Neural cell (in vitro differentiated cells): Measurements from ENCODE around the gene DIABLO. TPM values are rescaled to one million over a fixed set of nuclear protein-coding genes. Genes with fewer than 3 reads are reported as not detected.

Source experiments
- H2AFZ ChIP-seq: fragments of 200-600, 300-800 bp; sonication (generic), shearing (Covaris generic); 2 replicates; pipeline ENCODE4 v1.6.0; 2014; ENCODE audit warnings: low read depth, mild to moderate bottlenecking, antibody characterized with exemption, low read length, moderate library complexity
- H3F3A ChIP-seq: fragments of 200-600 bp; shearing (Covaris generic); 2 replicates; pipeline ENCODE4 v1.6.1; 2016; ENCODE audit warnings: mild to moderate bottlenecking, moderate library complexity, mixed read lengths, antibody characterized with exemption, low read length; ENCODE audit not compliant: insufficient read depth, poor library complexity, severe bottlenecking
- H3K27ac ChIP-seq: fragments of 200-600, 300-800 bp; sonication (generic), shearing (Covaris generic); 2 replicates; pipeline ENCODE4 v1.5.1; 2014; ENCODE audit warnings: mild to moderate bottlenecking, low read length, moderate library complexity
- H3K27me3 ChIP-seq: fragments of 300-800, 200-600 bp; sonication (generic), shearing (Covaris generic); 2 replicates; pipeline ENCODE4 v1.6.0; 2014; ENCODE audit warnings: mild to moderate bottlenecking, low read depth, low read length, moderate library complexity; ENCODE audit not compliant: insufficient read depth
- H3K36me3 ChIP-seq: fragments of 300-800, 200-600 bp; sonication (generic), shearing (Covaris generic); 2 replicates; pipeline ENCODE4 v1.5.1; 2014; ENCODE audit warnings: mild to moderate bottlenecking, antibody characterized with exemption, low read length, moderate library complexity; ENCODE audit not compliant: insufficient read depth
- H3K4me2 ChIP-seq: fragments of 300-800, 200-600 bp; sonication (generic), shearing (Covaris generic); 2 replicates; pipeline ENCODE4 v1.6.0; 2014; ENCODE audit warnings: mild to moderate bottlenecking, low read length
- H3K4me3 ChIP-seq: fragments of 300-800, 200-600 bp; sonication (generic), shearing (Covaris generic); 2 replicates; pipeline ENCODE4 v1.5.1; 2014; ENCODE audit warnings: mild to moderate bottlenecking, low read length, moderate library complexity
- H3K79me2 ChIP-seq: fragments of 200-600 bp; shearing (Covaris generic); replicated peaks from 2 replicates; pipeline ENCODE4 v1.6.0; 2014; ENCODE audit warnings: mild to moderate bottlenecking, low read length, moderate library complexity; ENCODE audit not compliant: insufficient read depth
- H3K9ac ChIP-seq: fragments of 300-800, 200-600 bp; sonication (generic), shearing (Covaris generic); 2 replicates; pipeline ENCODE4 v1.6.1; 2016; ENCODE audit warnings: mild to moderate bottlenecking, low read length, mixed read lengths
- H3K9me2 ChIP-seq: fragments of 200-600 bp; shearing (Covaris generic); 2 replicates; pipeline ENCODE4 v1.6.1; 2016; ENCODE audit warnings: mild to moderate bottlenecking, low read length, mixed read lengths; ENCODE audit not compliant: insufficient read depth
- H3K9me3 ChIP-seq: fragments of 200-600, 300-800 bp; sonication (generic), shearing (Covaris generic); 2 replicates; pipeline ENCODE4 v1.6.1; 2016; ENCODE audit warnings: mild to moderate bottlenecking, mixed run types, low read length, moderate library complexity, mixed read lengths
- H4K20me1 ChIP-seq: fragments of 200-600 bp; shearing (Covaris generic); 2 replicates; pipeline ENCODE4 v1.6.1; 2016; ENCODE audit warnings: mild to moderate bottlenecking, mixed run types; ENCODE audit not compliant: insufficient read depth
- EP300 ChIP-seq: fragments of 450-650 bp; conservative IDR thresholded peaks from 2 replicates; pipeline ENCODE4 v1.6.1; 2014; ENCODE audit warnings: antibody characterized with exemption, mild to moderate bottlenecking, moderate library complexity; ENCODE audit not compliant: poor library complexity, severe bottlenecking
- EZH2 ChIP-seq: fragments of 200-600, 300-800 bp; shearing (Covaris generic), sonication (generic); IDR thresholded peaks from 2 replicates; pipeline ENCODE4 v1.6.1; 2014; ENCODE audit warnings: antibody characterized with exemption, low read length, borderline replicate concordance, mild to moderate bottlenecking; ENCODE audit not compliant: insufficient read depth, poor library complexity, severe bottlenecking
- MXI1 ChIP-seq: fragments of 450-650 bp; conservative IDR thresholded peaks from 2 replicates; pipeline ENCODE4 v1.6.1; 2014; ENCODE audit warnings: antibody characterized with exemption, mild to moderate bottlenecking; ENCODE audit not compliant: poor library complexity, severe bottlenecking
- POLR2AphosphoS5 ChIP-seq: IDR thresholded peaks from 2 replicates; pipeline ENCODE4 v1.6.1; 2012
- RAD21 ChIP-seq: fragments of 450-650 bp; conservative IDR thresholded peaks from 2 replicates; pipeline ENCODE4 v1.6.1; 2014; ENCODE audit warnings: antibody characterized with exemption, mild to moderate bottlenecking, moderate library complexity
- SMC3 ChIP-seq: fragments of 450-650 bp; conservative IDR thresholded peaks from 2 replicates; pipeline ENCODE4 v1.6.1; 2014; ENCODE audit warnings: antibody characterized with exemption, mild to moderate bottlenecking, moderate library complexity; ENCODE audit not compliant: poor library complexity
- TAF1 ChIP-seq: IDR thresholded peaks from 2 replicates; pipeline ENCODE4 v1.6.1; 2012; ENCODE audit warnings: low read depth
- polyA plus RNA-seq: library from polyadenylated mRNA; depleted of rRNA; stranded (reverse); fragments of >200 nt; gene quantifications from 2 replicates; pipeline ENCODE4 v1.2.3, GENCODE V29; 2014
- TF ChIP-seq, protein P1 (sequence below): fragments of 450-650 bp; IDR thresholded peaks from 2 replicates; pipeline ENCODE4 v1.5.1; 2014; ENCODE audit warnings: antibody characterized with exemption, mild to moderate bottlenecking, moderate library complexity; ENCODE audit not compliant: poor library complexity, severe bottlenecking
- TF ChIP-seq, protein P2 (sequence below): IDR thresholded peaks from 2 replicates; pipeline ENCODE4 v1.6.1; 2012; ENCODE audit warnings: borderline replicate concordance

Gene DIABLO
- polyA plus RNA-seq, 1 donor from 2014 or later, result 157 TPM

DNA sequence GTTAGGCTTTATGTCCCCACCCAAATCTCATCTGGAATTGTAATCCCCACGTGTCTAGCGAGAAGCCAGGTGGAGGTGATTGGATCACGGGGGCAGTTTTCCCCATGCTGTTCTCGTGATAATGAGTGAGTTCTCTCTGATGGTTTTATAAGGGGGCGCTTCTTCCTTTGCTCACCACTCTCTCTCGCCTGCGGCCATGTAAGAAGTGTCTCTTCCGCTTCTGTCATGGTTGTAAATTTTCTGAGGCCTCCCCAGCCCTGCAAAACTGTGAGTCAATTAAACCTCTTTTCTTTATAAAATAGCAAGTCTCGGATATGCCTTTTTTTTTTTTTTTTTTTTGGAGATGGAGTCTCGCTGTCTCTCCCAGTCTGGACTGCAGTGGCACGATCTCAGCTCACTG lies 65.1 kb downstream of the DIABLO start:
- no peak for TF ChIP-seq MXI1
- no peak for TF ChIP-seq RAD21
- no peak for TF ChIP-seq EZH2
- TF ChIP-seq, protein P1, sequence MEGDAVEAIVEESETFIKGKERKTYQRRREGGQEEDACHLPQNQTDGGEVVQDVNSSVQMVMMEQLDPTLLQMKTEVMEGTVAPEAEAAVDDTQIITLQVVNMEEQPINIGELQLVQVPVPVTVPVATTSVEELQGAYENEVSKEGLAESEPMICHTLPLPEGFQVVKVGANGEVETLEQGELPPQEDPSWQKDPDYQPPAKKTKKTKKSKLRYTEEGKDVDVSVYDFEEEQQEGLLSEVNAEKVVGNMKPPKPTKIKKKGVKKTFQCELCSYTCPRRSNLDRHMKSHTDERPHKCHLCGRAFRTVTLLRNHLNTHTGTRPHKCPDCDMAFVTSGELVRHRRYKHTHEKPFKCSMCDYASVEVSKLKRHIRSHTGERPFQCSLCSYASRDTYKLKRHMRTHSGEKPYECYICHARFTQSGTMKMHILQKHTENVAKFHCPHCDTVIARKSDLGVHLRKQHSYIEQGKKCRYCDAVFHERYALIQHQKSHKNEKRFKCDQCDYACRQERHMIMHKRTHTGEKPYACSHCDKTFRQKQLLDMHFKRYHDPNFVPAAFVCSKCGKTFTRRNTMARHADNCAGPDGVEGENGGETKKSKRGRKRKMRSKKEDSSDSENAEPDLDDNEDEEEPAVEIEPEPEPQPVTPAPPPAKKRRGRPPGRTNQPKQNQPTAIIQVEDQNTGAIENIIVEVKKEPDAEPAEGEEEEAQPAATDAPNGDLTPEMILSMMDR, result no peak
- no peak for TF ChIP-seq EP300
- TF ChIP-seq, protein P2, sequence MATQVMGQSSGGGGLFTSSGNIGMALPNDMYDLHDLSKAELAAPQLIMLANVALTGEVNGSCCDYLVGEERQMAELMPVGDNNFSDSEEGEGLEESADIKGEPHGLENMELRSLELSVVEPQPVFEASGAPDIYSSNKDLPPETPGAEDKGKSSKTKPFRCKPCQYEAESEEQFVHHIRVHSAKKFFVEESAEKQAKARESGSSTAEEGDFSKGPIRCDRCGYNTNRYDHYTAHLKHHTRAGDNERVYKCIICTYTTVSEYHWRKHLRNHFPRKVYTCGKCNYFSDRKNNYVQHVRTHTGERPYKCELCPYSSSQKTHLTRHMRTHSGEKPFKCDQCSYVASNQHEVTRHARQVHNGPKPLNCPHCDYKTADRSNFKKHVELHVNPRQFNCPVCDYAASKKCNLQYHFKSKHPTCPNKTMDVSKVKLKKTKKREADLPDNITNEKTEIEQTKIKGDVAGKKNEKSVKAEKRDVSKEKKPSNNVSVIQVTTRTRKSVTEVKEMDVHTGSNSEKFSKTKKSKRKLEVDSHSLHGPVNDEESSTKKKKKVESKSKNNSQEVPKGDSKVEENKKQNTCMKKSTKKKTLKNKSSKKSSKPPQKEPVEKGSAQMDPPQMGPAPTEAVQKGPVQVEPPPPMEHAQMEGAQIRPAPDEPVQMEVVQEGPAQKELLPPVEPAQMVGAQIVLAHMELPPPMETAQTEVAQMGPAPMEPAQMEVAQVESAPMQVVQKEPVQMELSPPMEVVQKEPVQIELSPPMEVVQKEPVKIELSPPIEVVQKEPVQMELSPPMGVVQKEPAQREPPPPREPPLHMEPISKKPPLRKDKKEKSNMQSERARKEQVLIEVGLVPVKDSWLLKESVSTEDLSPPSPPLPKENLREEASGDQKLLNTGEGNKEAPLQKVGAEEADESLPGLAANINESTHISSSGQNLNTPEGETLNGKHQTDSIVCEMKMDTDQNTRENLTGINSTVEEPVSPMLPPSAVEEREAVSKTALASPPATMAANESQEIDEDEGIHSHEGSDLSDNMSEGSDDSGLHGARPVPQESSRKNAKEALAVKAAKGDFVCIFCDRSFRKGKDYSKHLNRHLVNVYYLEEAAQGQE, result no peak
- TF ChIP-seq SMC3, result no peak
- TF ChIP-seq TAF1, result no peak
- TF ChIP-seq POLR2AphosphoS5, result no peak
- H3K4me3 ChIP-seq, result no peak overlapping the region
- no peak overlapping the region for H3K27ac ChIP-seq
- no peak overlapping the region for H2AFZ ChIP-seq
- no peak overlapping the region for H3K9ac ChIP-seq
- H3K79me2 ChIP-seq, result no peaks in the 10 kb centered on the region
- no peaks in the 10 kb centered on the region for H3K9me3 ChIP-seq
- H3K36me3 ChIP-seq, result no peaks in the 10 kb centered on the region
- no peaks in the 10 kb centered on the region for H3K27me3 ChIP-seq
- no peaks in the 10 kb centered on the region for H4K20me1 ChIP-seq
- no peak overlapping the region for H3K4me2 ChIP-seq
- H3K9me2 ChIP-seq, result no peaks in the 10 kb centered on the region
- H3F3A ChIP-seq, result no peaks in the 10 kb centered on the region

DNA sequence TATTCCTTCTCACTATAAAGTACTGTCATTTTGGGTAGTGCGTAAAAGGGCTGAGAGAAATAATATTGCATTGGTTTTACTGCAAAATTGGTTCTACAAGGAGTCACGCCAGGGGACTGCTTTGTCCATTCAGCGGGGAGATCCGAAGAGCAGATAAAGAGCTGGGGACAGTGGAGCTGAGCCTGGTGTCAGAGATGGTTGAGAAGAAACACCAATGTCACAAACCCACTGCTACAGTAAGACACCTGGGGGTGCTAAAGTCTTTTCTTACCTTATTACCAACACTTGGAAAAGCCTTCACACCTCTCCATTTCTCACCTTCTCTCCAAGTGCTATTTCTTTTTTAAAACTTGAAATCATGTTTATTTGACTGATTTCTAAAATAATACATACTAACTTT lies 66.0 kb downstream of the DIABLO start:
- Histone ChIP-seq H3K36me3 (no peaks in the 10 kb centered on the region), H3K27me3 (no peaks in the 10 kb centered on the region), H3K9ac (no peak overlapping the region), H3K27ac (no peak overlapping the region), H2AFZ (no peak overlapping the region), H3K9me2 (no peaks in the 10 kb centered on the region), H3F3A (no peaks in the 10 kb centered on the region), H3K4me3 (no peak overlapping the region), H3K9me3 (no peaks in the 10 kb centered on the region), H3K79me2 (no peaks in the 10 kb centered on the region), H3K4me2 (no peak overlapping the region), H4K20me1 (no peaks in the 10 kb centered on the region)
- TF ChIP-seq, protein P2, result no peak
- TF ChIP-seq TAF1, result no peak
- TF ChIP-seq MXI1, result no peak
- TF ChIP-seq RAD21, result no peak
- no peak for TF ChIP-seq EZH2
- TF ChIP-seq EP300, result no peak
- no peak for TF ChIP-seq SMC3
- TF ChIP-seq, protein P1, result no peak
- TF ChIP-seq POLR2AphosphoS5, result no peak
